NK-92 (cell line): Measurements from ENCODE around the gene KIAA1549.

Experiments
- DNase-seq: peaks from one replicate; lab custom pipeline; 2025; ENCODE audit not compliant: unreplicated experiment; lab: John Stamatoyannopoulos, UW

The KIAA1549 gene

DNA sequence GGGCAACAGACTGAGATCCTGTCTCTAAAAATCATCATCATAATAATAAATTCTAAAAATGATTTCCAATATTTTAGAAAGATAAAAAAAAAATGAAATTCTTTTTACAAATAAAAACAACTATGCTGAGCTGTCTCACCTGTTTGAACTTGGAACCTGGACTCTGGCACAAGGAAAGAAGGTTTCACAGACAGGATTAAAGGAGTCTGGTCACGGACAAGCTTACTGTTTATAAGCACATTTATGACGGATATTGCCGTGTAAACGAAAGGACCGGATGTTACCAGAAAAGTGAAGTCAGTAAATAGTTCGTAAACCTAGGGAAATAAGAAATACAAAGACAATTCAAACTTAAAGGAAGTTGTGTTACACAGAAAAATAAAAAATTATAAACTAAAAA is 70.2 kb downstream of the KIAA1549 start:
- DNase-seq, result no peak

DNA sequence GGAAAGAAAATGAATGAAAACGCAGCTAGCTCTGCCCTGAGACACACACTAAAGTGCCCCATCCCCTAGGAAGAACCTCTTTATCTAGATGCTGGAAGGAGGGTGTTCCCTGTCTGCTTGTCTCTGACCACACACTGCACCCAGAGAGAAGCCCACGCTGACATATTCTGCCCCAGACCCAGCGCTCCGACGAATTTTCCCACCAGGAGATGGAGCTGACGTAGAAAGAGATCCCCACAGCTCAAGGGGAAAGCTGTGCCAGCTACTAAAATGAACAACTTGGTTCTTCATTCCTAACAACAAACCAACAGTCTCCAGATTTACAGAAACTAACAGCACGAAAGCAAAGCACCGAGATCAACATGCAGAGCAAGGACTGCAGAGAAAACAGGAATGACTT is 73.3 kb downstream of the KIAA1549 start:
- DNase-seq, result no peak

- DNase-seq, result no peak
These were observed 73.9 kb downstream of the KIAA1549 start for GRCh38 chr7:138907201-138907847.

- no peak for DNase-seq
These were observed 77.2 kb downstream of the KIAA1549 start for GRCh38 chr7:138903859-138904435.

DNA sequence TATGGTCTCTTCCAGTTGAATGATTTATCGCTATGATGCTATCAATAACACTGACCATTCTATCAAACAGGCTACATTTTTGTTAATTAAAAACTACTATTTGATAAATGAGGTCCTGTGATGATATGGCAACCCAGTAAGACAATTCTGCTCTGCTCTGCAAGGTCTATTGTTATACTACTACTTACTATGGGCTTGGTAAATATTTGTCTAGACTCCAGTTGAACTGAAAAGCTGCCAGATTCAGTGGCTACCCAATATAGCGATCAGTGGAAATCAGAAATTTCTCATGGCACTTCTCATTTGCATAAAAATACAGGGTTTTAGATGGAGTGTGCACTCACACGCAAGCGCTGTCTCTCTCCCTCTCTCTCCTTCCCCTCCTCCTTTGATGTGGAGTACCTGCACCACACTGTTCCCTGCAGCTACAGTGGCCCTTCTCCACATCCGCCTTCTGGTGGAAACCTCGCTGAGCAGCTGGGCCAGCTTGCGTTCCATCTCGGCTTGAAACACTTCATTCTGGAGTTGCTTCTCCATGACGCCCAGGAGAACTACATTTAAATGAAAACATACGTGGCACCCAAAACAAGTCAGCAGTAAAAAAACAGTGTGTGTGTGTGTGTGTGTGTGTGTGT is 77.9 kb downstream of the KIAA1549 start:
- DNase-seq, result no peak

DNA sequence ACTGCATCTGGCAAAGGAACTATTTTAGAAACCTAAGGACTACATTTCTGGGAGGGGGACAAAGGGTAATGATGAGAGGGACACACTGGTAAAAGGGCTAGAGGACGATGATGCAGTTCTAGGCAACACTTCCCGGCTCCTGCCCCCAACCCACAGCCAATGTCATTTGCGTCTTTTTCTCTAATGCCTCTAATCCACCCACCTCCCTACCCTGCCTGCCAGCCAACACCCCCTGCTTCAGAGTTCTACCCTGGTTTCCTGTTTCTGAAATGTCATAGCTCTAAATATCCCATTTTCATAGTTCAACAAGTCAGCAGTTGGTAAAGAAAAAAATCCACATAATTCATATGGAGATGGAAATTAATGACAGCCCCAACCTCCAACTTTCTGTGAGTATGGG is 79.0 kb downstream of the KIAA1549 start:
- DNase-seq, result no peak

DNA sequence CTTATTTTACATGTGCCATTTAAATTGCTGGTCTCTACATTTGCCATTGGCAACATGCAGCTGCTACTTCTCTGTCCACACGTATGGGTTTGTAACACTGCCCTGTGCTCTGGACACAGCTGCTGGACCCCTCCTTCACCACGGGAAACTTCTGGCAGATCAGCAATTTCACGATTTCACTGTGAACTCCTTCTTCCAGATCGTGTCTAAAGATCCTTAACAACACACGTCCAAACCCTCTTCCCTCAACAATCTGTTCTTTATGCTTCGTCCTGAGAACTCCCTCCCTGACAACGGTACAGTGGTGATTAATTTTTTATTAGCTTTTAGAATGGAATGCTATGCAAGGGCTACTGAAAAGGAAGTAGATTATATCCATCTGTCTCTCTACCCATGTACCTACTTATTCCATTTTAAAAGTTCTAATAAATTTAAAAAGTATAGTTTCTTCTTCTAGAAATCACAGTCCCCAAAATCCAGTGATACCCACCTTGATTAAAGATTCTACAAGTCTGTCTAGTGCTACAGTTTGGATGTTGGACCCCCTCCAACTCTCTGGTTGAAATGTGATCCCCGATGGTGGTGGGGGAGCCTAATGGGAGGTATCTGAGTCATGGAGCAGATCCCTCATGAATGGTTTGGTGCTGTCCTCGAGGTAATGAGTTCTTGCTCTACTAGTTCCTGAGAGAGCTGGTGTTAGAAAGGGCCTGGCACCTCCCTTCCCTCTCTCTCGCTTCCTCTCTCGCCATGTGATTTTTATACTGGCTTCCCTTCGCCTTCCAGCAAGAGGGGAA is 81.0 kb downstream of the KIAA1549 start:
- DNase-seq, result no peak

DNA sequence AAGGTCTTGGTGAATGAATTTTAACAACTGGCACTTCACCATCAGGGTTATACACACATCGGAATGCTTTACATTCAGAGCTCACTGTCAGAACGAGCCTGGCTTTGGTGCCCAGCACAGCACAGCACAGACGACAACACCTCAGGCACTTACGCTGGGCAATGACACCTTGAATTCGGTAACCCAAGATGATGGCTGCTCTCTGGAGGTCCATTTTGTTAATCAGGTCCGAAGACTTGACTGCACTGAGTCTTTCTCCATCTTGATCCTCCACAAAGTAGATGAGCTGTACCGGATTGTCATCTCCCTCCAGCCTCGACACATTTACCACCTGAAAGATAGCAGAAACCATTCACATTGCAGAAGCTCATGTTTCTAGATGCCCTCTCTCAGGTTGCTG is 82.4 kb downstream of the KIAA1549 start:
- DNase-seq, result no peak

DNA sequence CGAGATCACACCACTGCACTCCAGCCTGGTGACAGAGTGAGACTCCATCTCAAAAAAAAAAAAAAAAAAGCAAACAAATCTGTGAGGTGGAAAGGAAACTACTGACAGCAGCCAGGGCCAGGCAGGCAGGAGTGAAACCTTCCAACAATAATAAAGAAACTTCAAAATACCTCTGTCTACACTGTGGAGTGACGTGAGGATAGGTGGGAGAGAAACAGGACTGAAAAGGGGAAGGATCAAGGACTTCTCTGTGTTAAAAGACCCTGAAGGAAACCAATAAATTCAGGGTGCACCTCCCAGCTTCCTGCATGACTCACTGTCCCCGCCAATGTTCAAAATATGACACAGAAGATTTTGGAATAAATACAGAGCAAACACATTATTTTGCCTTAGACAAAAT is 82.9 kb downstream of the KIAA1549 start:
- no peak for DNase-seq

GRCh38 chr7:138895679-138896078 is 85.5 kb downstream of the KIAA1549 start:
- no peak for DNase-seq

DNA sequence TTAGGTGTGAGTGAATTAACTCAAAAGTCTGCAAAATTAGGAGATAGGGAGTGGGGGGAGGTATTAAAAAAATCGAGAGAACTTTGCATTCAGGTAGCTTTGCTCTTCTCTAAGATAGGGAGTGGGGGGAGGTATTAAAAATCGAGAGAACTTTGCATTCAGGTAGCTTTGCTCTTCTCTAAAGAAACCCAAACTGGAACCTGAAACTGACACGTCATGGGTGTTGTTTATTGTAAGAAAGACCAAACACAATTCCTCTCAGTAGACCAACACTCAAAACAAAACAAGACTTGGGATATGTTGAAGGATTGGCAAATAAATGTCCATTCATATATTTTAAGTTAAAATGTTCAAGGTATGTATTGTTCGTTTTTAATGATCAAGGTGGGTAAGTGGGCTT is 87.9 kb downstream of the KIAA1549 start:
- DNase-seq, result no peak

GRCh38 chr7:138892812-138893211 is 88.4 kb downstream of the KIAA1549 start:
- no peak for DNase-seq

DNA sequence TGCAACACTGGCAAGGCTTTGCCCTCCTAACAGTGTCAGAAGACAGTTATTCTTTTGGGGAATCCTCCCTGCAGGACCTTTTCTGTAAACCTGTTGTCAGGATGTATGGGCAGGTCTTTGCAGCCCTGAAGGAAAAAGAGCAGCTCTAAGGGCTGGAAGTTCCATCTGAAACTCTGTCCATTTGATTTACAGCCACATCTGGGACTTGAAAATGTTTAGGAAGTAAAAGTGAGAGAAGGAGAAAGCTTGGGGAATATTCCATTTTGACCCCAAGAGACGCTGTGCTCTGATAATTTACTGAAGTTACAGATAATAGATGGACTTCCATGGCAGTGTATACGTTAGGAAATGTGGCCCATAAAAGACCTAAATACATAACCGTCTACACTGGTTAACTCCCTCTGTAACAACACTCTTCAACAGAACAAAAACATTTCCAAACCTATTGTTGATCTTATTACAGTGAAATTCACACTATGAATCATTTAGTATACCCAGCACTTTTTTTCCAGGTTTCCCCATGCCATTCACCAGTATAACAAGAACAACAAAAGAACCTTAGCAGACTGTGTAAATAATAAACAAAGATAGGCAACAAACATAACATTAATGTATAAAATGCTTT is 89.1 kb downstream of the KIAA1549 start:
- no peak for DNase-seq

- no peak for DNase-seq
These were observed 89.8 kb downstream of the KIAA1549 start for GRCh38 chr7:138891446-138891810.

DNA sequence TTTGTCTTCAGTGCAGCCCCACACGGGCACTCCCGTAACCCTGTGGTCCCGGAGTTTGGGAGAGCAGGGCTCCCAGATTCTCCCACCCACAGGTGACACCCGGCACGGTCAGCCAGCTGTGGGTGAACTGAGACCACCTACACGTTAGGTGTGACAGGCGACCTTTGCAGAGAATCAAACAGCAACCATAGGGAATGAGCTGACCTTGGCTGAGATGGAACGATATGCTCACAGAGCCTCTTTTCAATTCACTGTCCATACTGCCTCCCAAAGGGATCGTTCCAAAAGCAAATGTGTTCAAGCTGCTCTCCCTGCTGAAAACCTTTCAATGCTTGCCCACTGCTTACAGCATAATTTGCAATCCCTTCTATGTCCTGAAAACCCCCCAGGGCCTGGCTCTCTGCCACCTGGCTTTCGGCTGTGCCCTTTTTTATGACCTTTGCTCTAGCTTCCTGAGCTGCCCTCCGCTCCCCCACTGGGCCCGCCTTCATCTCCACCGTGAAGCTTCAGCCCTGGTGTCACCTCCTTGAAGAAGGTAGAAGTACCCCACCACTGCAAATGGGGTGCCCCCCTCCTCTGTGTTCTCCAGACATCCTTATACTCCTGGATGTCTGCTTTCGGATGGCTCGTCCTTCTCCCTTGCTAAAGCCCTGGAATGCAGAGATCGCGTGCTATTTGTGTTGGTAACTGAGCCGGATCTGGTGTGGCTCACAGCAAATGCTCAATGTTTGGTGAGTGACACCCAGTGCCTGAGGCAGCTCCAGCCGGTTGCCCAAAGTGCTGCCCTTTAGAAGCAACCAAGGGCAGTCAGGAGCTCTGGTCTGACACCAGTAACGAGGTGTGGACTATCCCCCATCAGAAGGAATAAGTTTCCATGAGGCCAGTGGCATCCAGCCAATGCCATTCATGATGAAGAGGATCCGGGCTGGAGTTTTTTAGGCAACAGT is 90.4 kb downstream of the KIAA1549 start:
- DNase-seq, result no peak

DNA sequence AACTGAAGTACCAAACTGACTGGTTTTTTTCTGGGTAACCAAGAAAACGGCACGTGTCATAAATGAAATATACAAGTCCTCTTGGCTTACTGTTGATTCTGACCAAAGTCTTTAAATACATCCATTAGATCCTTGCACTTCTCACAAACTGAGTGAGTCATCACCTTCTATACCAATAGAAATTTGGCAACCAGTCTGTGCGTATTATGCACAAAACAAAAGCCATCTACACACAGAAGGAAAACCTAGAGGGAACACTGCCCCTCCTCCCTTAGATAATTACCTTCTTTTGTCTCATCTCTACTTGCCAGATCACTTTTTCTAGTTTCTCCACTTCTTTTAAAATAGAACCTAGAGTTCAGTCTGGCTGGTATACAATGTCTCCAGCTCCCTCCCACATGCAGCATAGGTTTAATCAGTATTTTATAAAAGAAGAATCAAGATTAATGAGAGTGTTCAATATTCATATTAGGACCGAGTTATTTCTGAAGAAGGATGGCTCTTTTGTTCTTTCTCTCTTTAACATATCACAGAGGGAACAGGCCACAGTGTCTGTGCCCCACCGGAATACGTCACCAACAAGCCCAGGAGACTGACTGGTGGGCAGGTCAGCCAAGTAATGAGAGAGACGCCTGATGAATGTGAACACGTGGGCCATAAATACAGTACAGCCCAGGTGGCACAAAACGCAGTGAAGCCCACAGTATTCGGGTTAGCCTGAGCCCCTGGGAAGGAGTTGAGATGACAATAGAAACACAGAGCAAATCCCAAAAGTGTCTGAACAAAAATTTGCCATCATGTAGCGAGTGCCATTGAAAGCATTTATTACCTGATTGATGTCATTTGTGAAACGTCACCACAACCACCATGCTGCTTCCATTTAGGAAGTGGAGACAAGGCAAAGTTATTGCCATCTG is 91.3 kb downstream of the KIAA1549 start:
- no peak for DNase-seq

DNA sequence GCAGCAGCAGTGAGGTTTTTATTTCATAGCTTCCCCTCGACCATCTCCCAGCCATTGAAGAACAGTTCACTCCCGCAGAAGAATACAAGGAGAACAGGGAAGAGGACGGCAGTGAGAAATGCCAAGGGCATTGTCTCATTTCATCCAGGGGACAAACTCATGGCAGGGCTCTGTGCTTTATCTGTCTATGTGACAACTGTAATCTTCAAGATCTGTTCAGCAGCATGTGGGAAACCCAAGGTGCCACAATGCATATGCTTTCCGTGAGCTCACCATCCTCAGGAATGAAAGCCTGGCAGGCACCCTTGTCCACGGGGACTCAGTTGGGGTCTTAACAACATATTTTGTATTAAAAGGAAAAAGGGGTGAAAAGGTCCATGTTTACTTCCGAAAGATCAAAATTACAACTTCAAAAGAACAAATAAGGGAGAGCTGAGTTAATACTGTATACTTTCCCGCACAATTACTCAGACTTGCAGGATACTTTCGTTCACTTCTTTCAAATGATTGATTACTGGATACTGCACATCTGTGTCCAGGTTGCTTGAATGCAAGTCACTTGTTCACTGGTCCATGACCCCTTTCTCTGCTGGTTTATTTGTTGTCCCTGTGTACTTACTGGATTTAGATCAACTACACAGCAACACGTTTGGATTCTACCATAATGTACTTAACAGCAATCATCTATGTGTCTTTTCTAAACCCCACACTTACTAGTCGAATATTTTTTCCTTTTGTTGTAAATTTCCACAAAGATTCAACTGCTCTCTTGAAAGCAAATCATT is 93.1 kb downstream of the KIAA1549 start:
- DNase-seq, result no peak

GRCh38 chr7:138887085-138887710 is 94.0 kb downstream of the KIAA1549 start:
- no peak for DNase-seq
